Amygdala (tissue), 56 donors: ENCODE results near the gene RDH8.

Experiments
- DNase-seq, 56 donors: peaks; one replicate each; lab custom pipeline; 2025; lab: John Stamatoyannopoulos, UW

The RDH8 gene, protein sequence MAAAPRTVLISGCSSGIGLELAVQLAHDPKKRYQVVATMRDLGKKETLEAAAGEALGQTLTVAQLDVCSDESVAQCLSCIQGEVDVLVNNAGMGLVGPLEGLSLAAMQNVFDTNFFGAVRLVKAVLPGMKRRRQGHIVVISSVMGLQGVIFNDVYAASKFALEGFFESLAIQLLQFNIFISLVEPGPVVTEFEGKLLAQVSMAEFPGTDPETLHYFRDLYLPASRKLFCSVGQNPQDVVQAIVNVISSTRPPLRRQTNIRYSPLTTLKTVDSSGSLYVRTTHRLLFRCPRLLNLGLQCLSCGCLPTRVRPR

GRCh38 chr19:10013316-10013715 is at the start of gene RDH8:
Gene RDH8 (plus strand): TSS chr19:10013483. CDS start chr19:10013498, 15 bp downstream.
- DNase-seq = no peak

- no peak for DNase-seq
Observed at GRCh38 chr19:9966024-9966423, 47.3 kb upstream of the RDH8 start.

DNA sequence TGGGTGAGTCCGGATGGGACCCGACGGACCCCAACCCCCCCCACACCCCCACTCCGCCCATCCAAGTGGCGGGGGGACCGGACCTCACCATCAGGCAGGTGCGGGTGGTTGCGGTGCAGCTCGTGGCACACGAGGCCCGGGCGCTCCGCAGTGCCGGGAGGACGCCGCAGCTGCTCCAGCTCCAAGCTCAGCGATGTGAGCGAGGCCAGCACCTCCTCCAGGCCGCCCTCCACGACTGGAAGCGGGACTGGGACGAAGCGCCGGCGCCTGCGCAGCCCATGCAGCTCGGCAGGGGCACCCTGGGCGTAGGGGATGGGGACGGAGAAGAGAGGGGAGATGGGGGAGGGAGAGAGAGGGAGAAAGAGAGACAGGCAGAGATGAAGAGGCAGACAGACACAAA is 46.8 kb upstream of the RDH8 start:
- DNase-seq = peak in 1 of 56 donors; percentile 1

- no peak for DNase-seq
Observed at GRCh38 chr19:9967326-9967725, 46.0 kb upstream of the RDH8 start.

- DNase-seq = no peak
Observed at GRCh38 chr19:9968820-9969687, 44.2 kb upstream of the RDH8 start.

- DNase-seq = no peak
Observed at GRCh38 chr19:9969688-9969975, 43.7 kb upstream of the RDH8 start.

GRCh38 chr19:9970481-9970880 is 42.8 kb upstream of the RDH8 start:
- DNase-seq = no peak

GRCh38 chr19:9971166-9971897 is 42.0 kb upstream of the RDH8 start:
- DNase-seq = no peak

DNA sequence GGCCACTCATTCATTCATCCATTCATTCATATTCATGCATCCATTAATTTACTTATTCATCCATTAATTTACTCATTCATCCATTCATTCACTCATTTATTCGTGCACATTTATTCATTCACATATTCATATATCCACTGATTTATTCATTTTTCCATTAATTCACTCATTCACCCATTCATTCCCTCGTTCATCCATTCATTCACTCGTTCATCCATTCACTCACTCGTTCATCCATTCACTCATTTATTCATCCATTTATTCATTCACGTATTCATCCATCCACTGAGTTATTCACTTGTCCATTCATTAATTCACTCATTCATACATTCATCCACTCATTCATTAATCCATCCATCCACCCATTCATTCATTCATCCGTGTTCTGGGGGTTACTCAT is 41.2 kb upstream of the RDH8 start:
- DNase-seq = no peak

DNA sequence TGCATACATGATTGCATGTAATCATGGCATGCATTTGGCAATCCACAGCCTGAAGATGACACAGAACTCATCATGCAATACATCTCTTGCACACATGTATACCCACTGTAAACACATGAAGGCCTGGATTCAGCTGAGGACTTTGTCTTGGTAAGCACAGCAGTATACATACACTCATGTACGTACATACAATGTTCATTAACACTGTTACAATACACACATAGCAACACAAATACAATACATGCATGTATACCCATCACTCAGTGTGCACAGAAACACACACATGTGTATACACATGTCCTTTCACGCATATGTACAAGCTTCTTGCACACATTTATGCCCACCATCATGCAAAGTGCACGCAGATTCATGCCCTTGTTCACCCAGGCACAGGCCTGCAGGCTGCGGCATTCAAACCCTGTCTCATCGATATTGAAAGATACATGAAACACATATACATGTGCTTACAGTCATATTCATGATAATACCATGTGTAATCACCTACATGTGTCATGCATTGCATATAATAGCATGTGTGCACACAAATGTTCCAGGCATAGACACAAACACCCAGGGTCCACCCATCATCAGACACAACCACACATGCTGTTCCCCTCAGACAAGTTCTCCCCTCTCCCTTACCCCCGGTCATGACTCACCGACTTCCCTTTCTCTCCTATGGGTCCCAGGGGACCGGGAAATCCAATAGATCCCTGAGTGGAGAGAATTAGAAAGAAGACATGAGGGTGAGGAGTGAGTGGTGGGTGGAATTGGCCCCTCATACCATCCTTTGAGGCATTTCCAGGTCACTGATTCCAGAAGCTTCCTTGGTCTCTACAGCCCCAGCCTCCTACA is 31.6 kb upstream of the RDH8 start:
- DNase-seq = no peak

DNA sequence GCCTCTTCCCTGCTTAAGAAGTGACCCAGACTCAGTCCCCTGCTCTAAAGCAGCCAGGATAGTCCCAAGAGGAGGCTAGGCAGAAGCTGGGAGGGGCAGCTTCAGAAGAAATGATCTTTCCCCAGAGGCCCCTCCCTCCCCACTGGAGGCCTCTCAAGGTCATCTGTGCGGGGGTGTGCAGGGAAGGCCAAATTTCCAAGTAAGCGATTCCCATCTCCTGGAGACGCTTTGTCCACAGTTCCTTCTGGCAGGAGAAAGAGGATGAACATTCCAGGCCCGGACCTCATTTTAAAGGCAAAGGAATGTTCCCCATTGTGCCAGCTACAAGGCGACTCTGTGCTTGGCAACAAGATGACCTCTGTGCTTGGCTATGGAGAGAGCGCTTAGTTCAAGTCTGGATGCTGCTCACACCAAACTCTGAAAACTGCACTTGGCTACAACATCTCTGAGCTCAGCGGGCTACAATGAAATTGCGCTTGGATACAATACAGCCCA is 26.4 kb upstream of the RDH8 start:
- DNase-seq = peak in 44 of 56 donors; percentile 6 to 87 (median 49)

DNA sequence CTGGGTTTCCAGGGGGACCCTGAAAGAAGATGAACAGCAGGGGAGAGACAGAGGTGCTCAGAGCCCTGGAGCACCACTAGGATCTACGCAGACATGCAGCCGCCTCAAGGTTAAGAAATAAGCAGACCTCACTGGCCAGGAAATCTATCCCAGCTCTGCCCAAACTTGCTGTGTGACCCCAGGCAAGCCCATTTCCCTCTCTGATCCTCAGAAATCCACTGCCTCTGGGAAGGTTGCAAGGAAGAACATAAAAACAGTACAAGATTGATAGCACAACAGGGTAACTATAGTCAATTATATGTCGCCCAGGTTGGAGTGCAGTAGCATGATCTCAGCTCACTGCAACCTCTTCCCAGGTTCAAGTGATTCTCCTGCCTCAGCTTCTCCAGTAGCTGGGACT is 23.8 kb upstream of the RDH8 start:
- no peak for DNase-seq

- no peak for DNase-seq
Observed at GRCh38 chr19:9991425-9992191, 21.7 kb upstream of the RDH8 start.

DNA sequence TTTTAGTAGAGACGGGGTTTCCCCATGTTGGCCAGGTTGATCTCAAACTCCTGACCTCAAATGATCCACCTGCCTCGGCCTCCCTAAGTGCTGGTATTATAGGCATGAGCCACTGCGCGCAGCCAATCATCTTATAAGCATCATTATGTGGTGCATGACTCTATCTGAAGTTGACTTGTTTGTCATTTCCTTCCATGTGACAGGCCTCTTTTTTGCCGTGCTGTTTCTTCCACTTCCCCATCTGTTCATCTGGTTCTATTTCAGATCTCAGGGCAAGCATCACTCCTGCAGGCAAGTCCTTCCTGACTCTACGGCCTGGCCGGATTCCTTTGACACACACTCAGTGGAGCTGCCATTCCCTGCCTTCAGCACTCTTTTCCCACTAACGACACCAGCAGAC is 18.2 kb upstream of the RDH8 start:
- peak in 8 of 56 donors; percentile 3 to 29 (median 10) for DNase-seq

DNA sequence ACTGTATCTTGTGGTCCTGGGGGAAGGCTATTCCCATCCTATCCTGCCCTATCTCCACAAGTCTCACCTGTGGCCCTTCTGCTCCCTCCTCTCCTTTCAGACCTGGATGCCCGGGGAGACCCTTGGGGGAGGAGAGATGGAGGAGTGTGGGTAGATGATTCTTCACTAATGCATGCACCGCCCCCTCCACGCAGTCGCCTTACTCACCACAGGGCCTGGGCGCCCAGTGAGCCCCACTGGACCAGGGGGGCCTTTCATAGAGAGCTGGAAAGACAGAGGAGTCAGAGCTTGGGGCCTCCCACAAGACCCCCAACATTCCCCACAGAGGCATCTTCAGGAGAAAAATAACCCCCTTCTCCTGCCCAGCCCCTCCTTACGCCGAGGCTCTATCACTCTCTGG is 17.3 kb upstream of the RDH8 start:
- peak in 1 of 56 donors; percentile 22 for DNase-seq

DNA sequence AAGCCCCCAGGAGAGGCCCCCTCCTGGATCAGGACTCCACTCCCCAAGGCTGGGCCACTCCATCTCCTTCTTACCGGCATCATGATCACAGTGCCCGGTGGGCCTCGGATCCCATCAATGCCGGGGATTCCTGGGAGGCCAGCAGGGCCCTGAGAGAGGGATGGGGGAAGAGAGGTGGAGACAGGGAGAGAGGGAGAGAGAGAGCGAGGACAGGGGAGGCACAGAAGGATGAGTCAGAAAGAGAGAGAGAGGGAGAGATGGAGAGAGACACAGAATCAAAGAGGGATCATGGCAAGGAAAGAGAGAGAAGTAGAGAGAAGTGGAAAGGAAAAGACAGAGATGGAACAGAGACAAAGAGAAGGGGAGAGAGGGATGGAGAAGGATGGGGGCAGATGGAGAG is 16.7 kb upstream of the RDH8 start:
- no peak for DNase-seq

DNA sequence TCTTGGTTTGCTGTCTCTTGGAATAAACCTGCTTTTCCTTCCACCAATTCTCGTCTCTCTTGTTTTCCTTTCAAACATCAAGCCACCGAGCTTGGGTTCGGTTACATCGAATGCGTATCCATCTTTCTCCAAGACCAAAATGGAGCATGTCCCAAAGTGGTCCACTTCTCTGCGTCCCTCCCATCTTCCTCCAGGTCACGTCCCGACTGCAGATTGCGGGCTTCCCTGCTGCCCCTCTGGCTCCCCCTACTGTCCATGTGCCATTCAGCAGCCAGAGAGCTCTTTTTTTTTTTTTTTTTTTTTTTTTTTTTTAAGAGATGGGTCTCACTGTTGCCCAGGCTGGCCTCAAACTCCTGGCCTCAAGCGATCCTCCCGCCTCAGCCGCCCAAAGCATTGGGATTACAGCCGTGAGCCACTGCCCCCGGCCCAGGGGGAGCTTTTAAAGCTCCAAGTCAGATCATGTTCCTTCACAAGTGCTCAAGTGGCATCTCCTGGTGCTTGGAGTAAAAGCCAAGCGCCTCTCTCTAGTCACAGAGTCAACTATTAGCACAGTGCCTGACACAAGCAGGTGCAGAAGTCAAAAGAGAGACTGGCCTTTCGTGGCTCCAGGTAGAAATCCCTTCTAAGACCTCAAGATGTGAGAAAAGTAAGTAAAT is 13.0 kb upstream of the RDH8 start:
- DNase-seq = peak in 32 of 56 donors; percentile 4 to 69 (median 30)

GRCh38 chr19:10001899-10002298 is 11.4 kb upstream of the RDH8 start:
- DNase-seq = no peak

GRCh38 chr19:10003271-10003670 is 10.0 kb upstream of the RDH8 start:
- DNase-seq = no peak
